Measurements from ENCODE around the gene TRIP13.
A peak's percentile ranks its signal among the peaks of the same experiment; 100 is the strongest.
"Not testable (repeated sequence)": the region's sequence is repeated elsewhere in the genome, so short reads cannot be mapped to it uniquely, and the experiment has no call there.

TRIP13 gene

GRCh38 chr5:922436-923280 is 30.0 kb downstream of the TRIP13 start:
- DNase-seq: no peak

- DNase-seq: peak; percentile 60
Measured at GRCh38 chr5:923281-923873, 30.7 kb downstream of the TRIP13 start.

GRCh38 chr5:926417-927171 is 33.9 kb downstream of the TRIP13 start:
- no peak for DNase-seq

GRCh38 chr5:927172-928015 is 34.7 kb downstream of the TRIP13 start:
- DNase-seq: no peak

GRCh38 chr5:929182-929581 is 36.5 kb downstream of the TRIP13 start:
- not testable (repeated sequence) for DNase-seq

- DNase-seq: no peak
Measured at GRCh38 chr5:929596-929995, 36.9 kb downstream of the TRIP13 start.

- DNase-seq: no peak
Measured at GRCh38 chr5:930866-931265, 38.2 kb downstream of the TRIP13 start.

GRCh38 chr5:931570-932145 is 39.0 kb downstream of the TRIP13 start:
- DNase-seq: no peak

- no peak for DNase-seq
Measured at GRCh38 chr5:932151-932627, 39.5 kb downstream of the TRIP13 start.

- DNase-seq: no peak
Measured at GRCh38 chr5:932628-933250, 40.1 kb downstream of the TRIP13 start.

GRCh38 chr5:933251-933861 is 40.7 kb downstream of the TRIP13 start:
- DNase-seq: no peak

- DNase-seq: not testable (repeated sequence)
Measured at GRCh38 chr5:933951-934350, 41.3 kb downstream of the TRIP13 start.

GRCh38 chr5:934381-934967 is 41.8 kb downstream of the TRIP13 start:
- not testable (repeated sequence) for DNase-seq

- no peak for DNase-seq
Measured at GRCh38 chr5:935510-936084, 42.9 kb downstream of the TRIP13 start.

- DNase-seq: no peak
Measured at GRCh38 chr5:936149-937144, 43.8 kb downstream of the TRIP13 start.

GRCh38 chr5:937151-937924 is 44.7 kb downstream of the TRIP13 start:
- DNase-seq: no peak

GRCh38 chr5:939368-939767 is 46.7 kb downstream of the TRIP13 start:
- no peak for DNase-seq

GRCh38 chr5:940741-941140 is 48.1 kb downstream of the TRIP13 start:
- not testable (repeated sequence) for DNase-seq
